Measurements from ENCODE around the gene CECR2.

Gene CECR2

DNA sequence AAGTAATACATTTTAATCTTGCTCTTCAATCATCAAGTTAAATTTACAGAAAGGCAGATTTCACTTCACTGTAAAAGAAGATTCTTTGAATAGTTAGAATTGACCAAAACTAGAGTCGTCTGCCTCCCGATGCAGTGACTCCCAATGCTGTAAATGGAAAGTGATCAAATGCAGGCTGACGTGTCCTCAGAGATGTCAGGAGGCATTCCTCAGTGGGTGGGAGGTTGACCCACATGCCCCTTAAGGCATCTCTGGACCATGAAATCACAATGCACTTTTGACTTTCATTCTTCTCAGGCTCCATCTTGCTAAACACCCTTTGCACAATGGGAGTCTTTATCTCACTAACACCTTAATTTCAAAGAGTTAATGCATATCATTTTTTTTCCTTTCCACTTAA lies 19.0 kb upstream of the CECR2 start:
- Histone ChIP-seq H3K4me3 (no peak overlapping the region), H3K36me3 (no peaks in the 10 kb centered on the region), H3K27me3 (no peaks in the 10 kb centered on the region), H3K9me3 (no peaks in the 10 kb centered on the region), H3K4me1 (no peaks in the 10 kb centered on the region), H3K27ac (no peak overlapping the region)
- intact Hi-C loops (cut with DNase I; ENCODE audit: low total_unique reads): no loop called here
- TF ChIP-seq, protein P1, sequence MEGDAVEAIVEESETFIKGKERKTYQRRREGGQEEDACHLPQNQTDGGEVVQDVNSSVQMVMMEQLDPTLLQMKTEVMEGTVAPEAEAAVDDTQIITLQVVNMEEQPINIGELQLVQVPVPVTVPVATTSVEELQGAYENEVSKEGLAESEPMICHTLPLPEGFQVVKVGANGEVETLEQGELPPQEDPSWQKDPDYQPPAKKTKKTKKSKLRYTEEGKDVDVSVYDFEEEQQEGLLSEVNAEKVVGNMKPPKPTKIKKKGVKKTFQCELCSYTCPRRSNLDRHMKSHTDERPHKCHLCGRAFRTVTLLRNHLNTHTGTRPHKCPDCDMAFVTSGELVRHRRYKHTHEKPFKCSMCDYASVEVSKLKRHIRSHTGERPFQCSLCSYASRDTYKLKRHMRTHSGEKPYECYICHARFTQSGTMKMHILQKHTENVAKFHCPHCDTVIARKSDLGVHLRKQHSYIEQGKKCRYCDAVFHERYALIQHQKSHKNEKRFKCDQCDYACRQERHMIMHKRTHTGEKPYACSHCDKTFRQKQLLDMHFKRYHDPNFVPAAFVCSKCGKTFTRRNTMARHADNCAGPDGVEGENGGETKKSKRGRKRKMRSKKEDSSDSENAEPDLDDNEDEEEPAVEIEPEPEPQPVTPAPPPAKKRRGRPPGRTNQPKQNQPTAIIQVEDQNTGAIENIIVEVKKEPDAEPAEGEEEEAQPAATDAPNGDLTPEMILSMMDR (IDR thresholded peaks at IDR 0.05): no peak
- no peak for DNase-seq

DNA sequence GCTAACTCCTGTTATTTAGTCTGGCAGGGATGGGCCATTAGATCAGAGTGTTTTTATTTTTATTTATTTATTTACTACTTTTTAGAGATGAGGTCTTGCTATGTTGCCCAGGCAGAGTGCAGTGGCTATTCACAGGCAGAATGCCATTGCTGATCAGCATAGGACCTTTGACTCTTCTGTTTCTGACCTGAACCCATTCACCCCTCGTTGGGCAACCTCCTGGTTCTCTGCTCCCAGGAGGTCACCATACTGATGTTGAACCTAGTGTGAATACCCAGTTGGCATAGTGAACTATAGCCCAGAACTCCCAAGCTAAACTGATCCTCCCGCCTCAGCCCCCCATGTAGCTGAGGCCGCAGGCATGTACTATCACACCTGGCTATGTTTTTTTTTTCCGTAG lies 16.5 kb upstream of the CECR2 start:
- Histone ChIP-seq H3K9me3 (no peaks in the 10 kb centered on the region), H3K27ac (no peak overlapping the region), H3K4me1 (no peaks in the 10 kb centered on the region), H3K4me3 (no peak overlapping the region), H3K27me3 (no peaks in the 10 kb centered on the region), H3K36me3 (no peaks in the 10 kb centered on the region)
- intact Hi-C loops (cut with DNase I; ENCODE audit: low total_unique reads): no loop called here
- TF ChIP-seq, protein P1 (IDR thresholded peaks at IDR 0.05): no peak
- DNase-seq: no peak

DNA sequence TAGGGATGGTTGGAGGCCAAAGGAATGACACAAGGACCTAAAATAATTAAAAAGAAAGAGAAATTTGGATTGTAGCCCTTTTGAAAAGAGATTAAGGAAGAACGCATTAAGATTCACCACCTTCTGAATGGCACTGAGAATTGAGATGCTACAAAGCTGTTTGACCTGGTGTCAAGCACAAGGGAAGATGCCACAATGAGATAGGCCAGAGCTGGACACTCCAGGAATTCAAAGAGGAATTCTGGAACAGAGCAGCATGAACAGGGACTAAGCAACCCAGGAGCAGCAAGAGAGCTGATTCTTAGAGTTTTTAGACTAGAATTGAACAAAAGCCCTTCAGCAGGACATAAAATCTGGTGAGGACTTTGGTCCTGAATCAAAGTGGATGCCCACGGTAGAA lies 11.6 kb upstream of the CECR2 start:
- no peaks in the 10 kb centered on the region for H3K36me3 ChIP-seq
- DNase-seq: no peak
- TF ChIP-seq, protein P1 (IDR thresholded peaks at IDR 0.05): no peak
- no peak overlapping the region for H3K27ac ChIP-seq
- H3K4me3 ChIP-seq: no peak overlapping the region
- H3K27me3 ChIP-seq: no peaks in the 10 kb centered on the region
- H3K4me1 ChIP-seq: no peaks in the 10 kb centered on the region
- intact Hi-C loops (cut with DNase I; ENCODE audit: low total_unique reads): no loop called here
- H3K9me3 ChIP-seq: no peaks in the 10 kb centered on the region

DNA sequence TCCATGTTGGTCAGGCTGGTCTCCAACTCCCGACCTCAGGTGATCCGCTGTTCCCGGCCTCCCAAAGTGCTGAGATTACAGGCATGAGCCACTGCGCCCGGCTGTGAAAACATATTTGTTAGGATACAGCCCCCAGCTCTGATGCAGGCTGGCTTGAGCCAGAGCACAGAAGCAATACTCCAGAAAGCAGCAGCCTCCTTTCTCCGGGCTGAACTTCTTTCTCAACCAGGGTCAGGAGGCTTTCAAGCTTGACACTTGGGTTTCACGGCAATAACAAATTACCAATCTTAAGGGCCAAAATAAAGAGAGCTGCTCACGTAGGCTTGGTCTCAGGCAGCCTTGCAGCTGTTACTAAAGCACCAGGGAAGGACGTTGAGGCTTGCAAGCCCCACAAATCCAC lies 10.8 kb upstream of the CECR2 start:
- H3K4me1 ChIP-seq: no peaks in the 10 kb centered on the region
- H3K27ac ChIP-seq: no peak overlapping the region
- H3K4me3 ChIP-seq: no peak overlapping the region
- H3K27me3 ChIP-seq: peaks cover 0 to 6% of the 10 kb centered on the region in 2 donors
- TF ChIP-seq, protein P1 (IDR thresholded peaks at IDR 0.05): no peak
- intact Hi-C loops (cut with DNase I; ENCODE audit: low total_unique reads): no loop called here
- H3K36me3 ChIP-seq: no peaks in the 10 kb centered on the region
- no peak for DNase-seq
- H3K9me3 ChIP-seq: no peaks in the 10 kb centered on the region

- Histone ChIP-seq H3K27me3 (peaks cover 0 to 14% of the 10 kb centered on the region in 2 donors), H3K4me3 (no peak overlapping the region), H3K4me1 (no peaks in the 10 kb centered on the region), H3K27ac (no peak overlapping the region), H3K9me3 (no peaks in the 10 kb centered on the region), H3K36me3 (no peaks in the 10 kb centered on the region)
- TF ChIP-seq, protein P1 (IDR thresholded peaks at IDR 0.05): no peak
- no peak for DNase-seq
- intact Hi-C loops (cut with DNase I; ENCODE audit: low total_unique reads): no loop called here
Observed at GRCh38 chr22:17359501-17359900, 9.8 kb upstream of the CECR2 start.

DNA sequence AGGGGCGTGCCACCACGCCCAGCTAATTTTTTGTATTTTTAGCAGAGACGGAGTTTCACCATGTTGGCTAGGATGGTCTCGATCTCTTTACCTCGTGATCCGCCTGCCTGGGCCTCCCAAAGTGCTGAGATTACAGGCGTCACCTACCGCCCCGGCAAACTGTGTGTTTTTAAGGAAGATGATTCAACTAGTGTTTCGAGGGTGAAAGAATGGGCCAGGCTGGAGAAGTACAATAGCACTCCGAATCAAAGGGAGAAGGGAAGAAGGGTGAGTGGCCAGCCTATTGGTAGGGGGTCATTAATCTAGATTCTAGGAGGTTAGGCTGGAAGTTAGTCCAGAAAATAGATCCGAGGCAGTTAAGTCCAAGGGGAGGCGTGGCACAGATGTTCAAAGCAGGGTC lies 2.9 kb upstream of the CECR2 start:
- Histone ChIP-seq H3K4me3 (no peak overlapping the region), H3K4me1 (peaks cover 0 to 26% (median 22%) of the 10 kb centered on the region in 4 donors), H3K9me3 (no peaks in the 10 kb centered on the region), H3K36me3 (no peaks in the 10 kb centered on the region), H3K27me3 (peaks cover 0 to 75% of the 10 kb centered on the region in 2 donors), H3K27ac (no peak overlapping the region)
- TF ChIP-seq, protein P1 (IDR thresholded peaks at IDR 0.05): no peak
- intact Hi-C loops (cut with DNase I; ENCODE audit: low total_unique reads): no loop called here
- DNase-seq: no peak

Measured in tibial artery (tissue), 4 donors.